Left renal pelvis (tissue), 4 donors: ENCODE measurements around the gene ZSCAN5B. TPM values are rescaled to one million over a fixed set of nuclear protein-coding genes. Genes with fewer than 3 reads are reported as not detected.
"Not testable (repeated sequence)": the region's sequence is repeated elsewhere in the genome, so short reads cannot be mapped to it uniquely, and the experiment has no call there.

Source experiments
- DNase-seq, 4 donors: peaks; one replicate each; pipeline ENCODE4 v3.0.0-alpha.2; 2013; ENCODE audit warnings: low read depth in 4 of 4, low spot score in 3 of 4
- polyA plus RNA-seq, 4 donors: library from polyadenylated mRNA; unstranded; fragments of 120-200 nt; gene quantifications; one replicate each; pipeline ENCODE4 v1.2.1, GENCODE V29; 2013; ENCODE audit not compliant: insufficient read length in 4 of 4

The ZSCAN5B gene, protein sequence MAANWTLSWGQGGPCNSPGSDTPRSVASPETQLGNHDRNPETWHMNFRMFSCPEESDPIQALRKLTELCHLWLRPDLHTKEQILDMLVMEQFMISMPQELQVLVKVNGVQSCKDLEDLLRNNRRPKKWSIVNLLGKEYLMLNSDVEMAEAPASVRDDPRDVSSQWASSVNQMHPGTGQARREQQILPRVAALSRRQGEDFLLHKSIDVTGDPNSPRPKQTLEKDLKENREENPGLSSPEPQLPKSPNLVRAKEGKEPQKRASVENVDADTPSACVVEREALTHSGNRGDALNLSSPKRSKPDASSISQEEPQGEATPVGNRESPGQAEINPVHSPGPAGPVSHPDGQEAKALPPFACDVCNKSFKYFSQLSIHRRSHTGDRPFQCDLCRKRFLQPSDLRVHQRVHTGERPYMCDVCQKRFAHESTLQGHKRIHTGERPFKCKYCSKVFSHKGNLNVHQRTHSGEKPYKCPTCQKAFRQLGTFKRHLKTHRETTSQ
- polyA plus RNA-seq: under 1 TPM in 1 of 4 donors, not detected in 3; 0.15 TPM

DNA sequence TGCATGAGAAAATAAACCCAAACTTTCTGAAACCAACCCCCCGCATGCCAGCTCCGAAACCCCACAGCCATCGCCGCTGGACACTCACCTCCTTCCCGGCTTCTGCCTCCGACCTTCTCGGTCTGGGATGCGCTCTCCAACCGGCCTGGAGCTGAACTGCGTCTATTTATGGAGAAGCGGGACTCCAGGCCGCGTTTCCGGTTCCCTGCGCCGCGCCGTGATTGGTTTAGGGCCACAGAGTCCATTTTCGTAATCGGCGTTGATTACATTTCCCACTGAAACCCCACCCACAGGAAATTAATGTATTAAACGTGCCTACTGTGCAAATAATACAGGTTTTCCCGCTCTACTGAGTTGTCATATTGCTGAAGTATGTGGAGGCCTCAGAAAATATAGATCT, at the start of gene ZSCAN5B:
TSS of gene ZSCAN5B (minus strand) at position 138 of the 400 bp plus-strand sequence. CDS start 4,731 bp downstream, outside the sequence.
- not testable (repeated sequence) for DNase-seq

- not testable (repeated sequence) for DNase-seq
Measured at GRCh38 chr19:56245764-56246163, 48.2 kb upstream of the ZSCAN5B start.

DNA sequence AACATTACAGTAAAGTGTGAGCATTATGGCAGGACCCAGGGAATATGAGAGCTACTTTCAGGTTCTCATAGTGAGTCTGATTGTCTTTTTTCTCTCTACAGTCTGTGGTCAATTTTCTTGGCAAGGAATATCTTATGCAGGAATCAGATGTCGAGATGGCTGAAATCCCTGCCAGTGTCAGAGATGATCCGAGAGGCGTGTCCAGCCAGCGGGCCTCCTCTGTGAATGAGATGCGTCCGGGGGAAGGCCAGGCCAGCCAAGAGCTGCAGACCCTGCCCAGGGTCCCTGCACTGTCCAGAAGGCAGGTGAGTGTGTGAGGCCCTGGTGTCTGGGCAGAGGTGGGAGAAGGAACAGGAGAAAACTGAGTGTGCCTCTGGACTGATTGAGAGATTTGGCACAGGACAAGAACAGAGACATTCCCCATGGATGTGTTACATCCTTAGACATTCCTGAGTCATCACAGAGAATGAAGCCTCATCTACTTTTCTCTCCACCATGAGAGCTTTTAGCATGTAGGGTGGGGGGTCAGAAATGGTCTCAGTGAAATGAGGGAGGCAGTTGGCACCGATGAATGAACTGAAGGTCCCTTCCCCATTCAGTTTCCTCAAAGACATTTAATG, 47.6 kb upstream of the ZSCAN5B start:
- DNase-seq: no peak

GRCh38 chr19:56223481-56223880, 25.9 kb upstream of the ZSCAN5B start:
- DNase-seq: no peak

GRCh38 chr19:56222901-56223300, 25.3 kb upstream of the ZSCAN5B start:
- DNase-seq: no peak

GRCh38 chr19:56221851-56222250, 24.3 kb upstream of the ZSCAN5B start:
- no peak for DNase-seq

- not testable (repeated sequence) for DNase-seq
Measured at GRCh38 chr19:56221442-56221841, 23.9 kb upstream of the ZSCAN5B start.

DNA sequence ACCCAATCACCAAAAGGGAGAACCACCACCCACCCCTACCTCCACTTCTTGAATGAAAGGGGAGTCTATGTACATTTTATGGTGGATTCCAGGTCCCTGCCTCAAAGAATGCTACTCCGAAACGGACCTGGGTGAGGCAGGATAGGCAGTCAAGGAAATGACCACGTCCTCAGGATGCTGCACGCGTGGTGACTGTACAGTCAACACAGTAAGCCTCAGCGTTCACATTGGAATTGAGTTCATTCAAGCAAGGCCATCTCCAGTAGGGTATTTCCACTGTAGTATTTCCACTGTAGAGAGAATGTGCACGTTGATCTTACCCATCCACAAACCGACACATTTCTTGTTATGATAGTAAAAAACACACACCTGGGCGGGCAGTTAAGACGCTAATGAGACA, 21.4 kb upstream of the ZSCAN5B start:
- no peak for DNase-seq

- no peak for DNase-seq
Measured at GRCh38 chr19:56217039-56217949, 19.7 kb upstream of the ZSCAN5B start.

GRCh38 chr19:56211718-56212117, 14.1 kb upstream of the ZSCAN5B start:
- DNase-seq: no peak

GRCh38 chr19:56210036-56210435, 12.5 kb upstream of the ZSCAN5B start:
- not testable (repeated sequence) for DNase-seq

DNA sequence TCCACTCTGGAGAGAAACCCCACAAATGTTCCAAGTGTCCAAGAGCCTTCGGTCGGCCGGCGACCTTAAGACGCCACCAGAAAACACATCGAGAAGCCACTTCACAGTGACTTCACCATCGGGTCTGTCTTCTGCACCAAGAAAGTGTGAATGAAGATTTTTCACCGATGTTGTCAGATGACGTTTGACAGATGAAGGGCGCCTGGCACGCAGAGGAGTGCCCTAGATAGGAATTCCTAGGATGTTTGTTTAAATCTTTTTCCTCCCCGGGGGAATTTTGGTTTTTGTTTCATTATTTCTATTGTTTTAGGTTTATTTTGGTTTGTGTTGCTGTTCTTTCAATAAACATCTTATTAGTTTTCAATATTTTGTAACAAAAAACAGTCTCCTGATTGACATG, 11.5 kb upstream of the ZSCAN5B start:
- DNase-seq: no peak

DNA sequence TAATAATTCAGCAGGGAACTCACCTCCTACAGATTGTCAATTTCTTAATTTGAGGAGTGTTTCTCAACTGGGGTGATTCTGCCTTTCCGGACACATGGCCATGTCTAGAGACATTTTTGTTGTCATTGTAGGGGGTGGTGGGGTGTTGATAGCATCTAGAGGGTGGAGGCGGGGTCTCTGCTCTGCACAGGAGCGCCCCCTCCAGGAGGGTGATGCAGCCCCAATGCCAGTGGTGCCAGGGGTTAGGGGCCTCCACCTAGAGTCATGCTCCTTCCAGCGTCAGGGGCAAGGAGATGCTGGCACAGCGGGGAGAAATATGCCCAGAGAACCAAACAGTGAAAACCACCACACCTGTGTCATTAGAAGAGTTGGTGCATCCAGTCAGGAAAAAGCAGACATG, 10.0 kb upstream of the ZSCAN5B start:
- DNase-seq: not testable (repeated sequence)

- no peak for DNase-seq
Measured at GRCh38 chr19:56201973-56202372, 4.4 kb upstream of the ZSCAN5B start, which contains the start of gene ZSCAN5C. Gene ZSCAN5C (plus strand): TSS chr19:56202273. CDS start chr19:56205914, 3,641 bp downstream.

GRCh38 chr19:56199687-56200086, 2.1 kb upstream of the ZSCAN5B start:
- no peak for DNase-seq

DNA sequence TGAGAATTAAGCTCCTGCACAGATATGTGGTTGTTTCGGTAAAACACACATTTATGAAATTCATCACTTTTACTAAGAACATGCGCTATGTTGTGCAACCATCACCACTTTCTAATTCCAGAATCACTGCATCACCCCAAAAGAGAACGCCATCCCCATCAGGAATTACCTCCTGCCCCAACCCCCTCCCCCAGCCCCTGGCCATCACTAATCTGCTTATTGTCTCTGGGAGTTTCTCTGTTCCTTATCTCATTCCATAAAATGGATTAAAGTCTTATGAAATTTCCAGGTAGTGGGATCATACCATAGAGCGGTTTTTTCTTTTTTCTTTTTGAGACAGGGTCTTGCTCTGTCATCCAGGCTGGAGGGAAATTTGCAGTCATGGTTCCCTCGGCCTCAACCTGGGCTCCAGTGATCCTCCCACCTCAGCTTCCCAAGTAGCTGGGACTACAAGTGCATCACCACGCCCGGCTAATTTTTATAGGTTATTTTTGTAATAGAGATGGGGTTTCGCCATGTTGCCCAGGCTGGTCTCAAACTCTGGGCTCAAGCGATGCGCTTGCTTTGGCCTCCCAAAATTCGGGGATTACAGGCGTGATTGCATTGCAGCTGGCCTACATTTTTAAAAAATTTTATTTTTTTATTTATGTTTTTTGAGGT, 3.5 kb downstream of the ZSCAN5B start:
- DNase-seq: no peak

DNA sequence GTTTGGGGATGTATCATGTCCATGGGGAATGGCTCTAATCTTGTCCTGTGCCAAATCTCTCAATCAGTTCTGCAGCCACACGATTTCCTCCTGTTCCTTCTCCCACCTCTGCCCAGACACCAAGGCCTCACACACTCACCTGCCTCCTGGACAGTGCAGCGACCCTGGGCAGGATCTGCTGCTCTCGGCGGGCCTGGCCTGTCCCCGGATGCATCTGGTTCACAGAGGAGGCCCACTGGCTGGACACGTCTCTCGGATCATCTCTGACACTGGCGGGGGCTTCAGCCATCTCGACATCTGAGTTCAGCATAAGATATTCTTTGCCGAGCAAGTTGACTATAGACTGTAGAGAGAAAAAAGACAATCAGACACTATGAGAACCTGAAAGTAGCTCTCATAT, 5.9 kb downstream of the ZSCAN5B start:
- no peak for DNase-seq

DNA sequence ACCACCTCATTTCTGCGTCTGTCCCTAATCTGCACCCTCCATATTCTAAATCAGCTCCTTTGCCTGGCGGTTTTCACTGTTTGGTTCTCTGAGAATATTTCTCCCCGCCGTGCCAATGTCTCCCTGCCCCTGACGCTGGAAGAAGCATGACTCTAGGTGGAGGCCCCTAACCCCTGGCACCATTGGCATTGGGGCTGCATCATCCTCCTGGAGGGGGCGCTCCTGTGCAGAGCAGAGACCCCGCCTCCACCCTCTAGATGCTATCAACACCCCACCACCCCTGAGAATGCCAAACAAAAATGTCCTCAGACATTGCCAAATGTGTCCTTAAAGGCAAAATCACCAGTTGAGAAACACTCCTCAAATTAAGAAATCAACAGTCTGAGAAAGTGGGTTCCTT, 6.5 kb downstream of the ZSCAN5B start:
- no peak for DNase-seq

DNA sequence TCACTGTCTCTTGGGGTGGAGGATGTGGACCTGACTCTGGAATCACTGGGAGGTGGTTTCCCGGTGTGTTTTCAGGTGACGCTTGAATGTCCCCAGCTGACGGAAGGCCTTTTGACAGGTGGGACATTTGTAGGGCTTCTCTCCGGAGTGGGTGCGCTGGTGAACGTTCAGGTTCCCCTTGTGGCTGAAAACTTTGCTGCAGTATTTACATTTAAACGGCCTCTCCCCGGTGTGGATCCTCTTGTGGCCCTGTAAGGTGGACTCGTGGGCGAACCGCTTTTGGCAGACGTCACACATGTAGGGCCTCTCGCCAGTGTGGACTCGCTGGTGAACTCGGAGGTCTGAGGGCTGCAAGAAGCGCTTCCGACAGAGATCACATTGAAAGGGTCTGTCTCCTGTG, 7.8 kb downstream of the ZSCAN5B start:
- no peak for DNase-seq

GRCh38 chr19:56177564-56178243, 19.9 kb downstream of the ZSCAN5B start:
- DNase-seq: no peak
